ENCODE data around the gene TBC1D24.

TBC1D24 gene

GRCh38 chr16:2520784-2521531 lies 46.0 kb downstream of the TBC1D24 start:
- peak overlapping the region; percentile 54 for H3K4me3 ChIP-seq (ENCODE audit: low read depth, low read length)
- TF ChIP-seq MAX (IDR thresholded peaks at IDR 0.05; ENCODE audit: low read depth, low read length) = no peak
- no peak for TF ChIP-seq CTCF (IDR thresholded peaks at IDR 0.05; ENCODE audit: low read depth, low read length)
- no peak for TF ChIP-seq POLR2A (IDR thresholded peaks at IDR 0.05; ENCODE audit: extremely low read depth, insufficient read length)
- no peak for TF ChIP-seq MYC (IDR thresholded peaks at IDR 0.05; ENCODE audit: low read depth, low read length)
- peak; percentile 64 for DNase-seq (ENCODE audit: low read depth)

- no peak overlapping the region for H3K4me3 ChIP-seq (ENCODE audit: low read depth, low read length)
- DNase-seq (ENCODE audit: low read depth) = no peak
- no peak for TF ChIP-seq MYC (IDR thresholded peaks at IDR 0.05; ENCODE audit: low read depth, low read length)
- TF ChIP-seq POLR2A (IDR thresholded peaks at IDR 0.05; ENCODE audit: extremely low read depth, insufficient read length) = no peak
- no peak for TF ChIP-seq CTCF (IDR thresholded peaks at IDR 0.05; ENCODE audit: low read depth, low read length)
- no peak for TF ChIP-seq MAX (IDR thresholded peaks at IDR 0.05; ENCODE audit: low read depth, low read length)
Measured at GRCh38 chr16:2523801-2524231, 48.9 kb downstream of the TBC1D24 start.

GRCh38 chr16:2524339-2524938 lies 49.5 kb downstream of the TBC1D24 start:
- TF ChIP-seq CTCF (IDR thresholded peaks at IDR 0.05; ENCODE audit: low read depth, low read length) = no peak
- no peak for TF ChIP-seq POLR2A (IDR thresholded peaks at IDR 0.05; ENCODE audit: extremely low read depth, insufficient read length)
- no peak for DNase-seq (ENCODE audit: low read depth)
- H3K4me3 ChIP-seq (ENCODE audit: low read depth, low read length) = no peak overlapping the region

GRCh38 chr16:2526135-2526534 lies 51.2 kb downstream of the TBC1D24 start:
- H3K4me3 ChIP-seq (ENCODE audit: low read depth, low read length) = no peak overlapping the region

GRCh38 chr16:2527071-2527783 lies 52.3 kb downstream of the TBC1D24 start:
- TF ChIP-seq MYC (IDR thresholded peaks at IDR 0.05; ENCODE audit: low read depth, low read length) (no peak), MAX (IDR thresholded peaks at IDR 0.05; ENCODE audit: low read depth, low read length) (no peak), POLR2A (IDR thresholded peaks at IDR 0.05; ENCODE audit: extremely low read depth, insufficient read length) (no peak), CTCF (IDR thresholded peaks at IDR 0.05; ENCODE audit: low read depth, low read length) (no peak)

More at GRCh38 chr16:2526135-2526534, 51.2 kb downstream of the TBC1D24 start:
- TF ChIP-seq MYC (IDR thresholded peaks at IDR 0.05; ENCODE audit: low read depth, low read length) = 0 out of 2 replicates have a peak, but pooled peaks have one; percentile 27
- no peak for TF ChIP-seq CTCF (IDR thresholded peaks at IDR 0.05; ENCODE audit: low read depth, low read length)
- DNase-seq (ENCODE audit: low read depth) = peak; percentile 76

More at GRCh38 chr16:2527071-2527783, 52.3 kb downstream of the TBC1D24 start:
- H3K4me3 ChIP-seq (ENCODE audit: low read depth, low read length) = no peak overlapping the region
- no peak for DNase-seq (ENCODE audit: low read depth)
